HCT116 (cell line): ENCODE measurements around the gene ZNF804A. TPM values are rescaled to one million over a fixed set of nuclear protein-coding genes. Genes with fewer than 3 reads are reported as not detected.

Experiments
- ATAC-seq: fragments of 200-7000 bp; cut with Tn5 transposase; 2 replicates; pipeline ENCODE4 v1.9.1; 2020; ENCODE audit warnings: mild to moderate bottlenecking, moderate library complexity
- BruUV-seq: library from RNA; stranded (reverse); fragments of 400-500 nt; replicated peaks from 2 replicates; lab custom pipeline; 2021; lab: Mats Ljungman, UMichigan
- CTCF ChIA-PET: fragments of 300-600 bp; sonication (Branson Sonifier 250); formaldehyde crosslinking; loops from one replicate; lab custom pipeline; 2021; ENCODE audit warnings: antibody characterized with exemption; lab: Charles Lee
- POLR2A ChIA-PET: fragments of 300-600, 350-600 bp; sonication (Branson Sonifier 250); formaldehyde crosslinking; loops from one replicate; lab custom pipeline; 2021; ENCODE audit warnings: antibody characterized with exemption; lab: Charles Lee
- RAD21 ChIA-PET, 2 experiments: fragments of 300-600 bp; sonication (Branson Sonifier 250); formaldehyde crosslinking; loops; one replicate each; lab custom pipeline; 2023; ENCODE audit warnings: low total read pairs in 2 of 2; ENCODE audit not compliant: uncharacterized antibody in 2 of 2, unreplicated experiment in 2 of 2, low non-redundant PET in 1 of 2; lab: Charles Lee
- DNase-seq: peaks from one replicate; pipeline ENCODE4 v3.0.0-alpha.2; 2010; ENCODE audit warnings: low read depth, low spot score
- H2AFZ ChIP-seq: fragments of 200-600 bp; shearing (Covaris generic), sonication (generic); 2 replicates; pipeline ENCODE4 v1.6.1; 2017; ENCODE audit warnings: low read depth, mixed run types, mixed read lengths, antibody characterized with exemption, low read length; ENCODE audit not compliant: poor library complexity, severe bottlenecking
- H3K27ac ChIP-seq: 2 replicates; pipeline ENCODE4 v1.5.1; 2012; ENCODE audit warnings: low read depth, low read length
- H3K27me3 ChIP-seq: fragments of 200-600 bp; sonication (generic); 2 replicates; pipeline ENCODE4 v1.6.1; 2016; ENCODE audit warnings: mixed run types, low read length, mixed read lengths; ENCODE audit not compliant: insufficient read depth
- H3K36me3 ChIP-seq, 2 experiments: fragments of 200-500 bp in 1 of 2; fragments of 200-600 bp in 1 of 2; sonication (Bioruptor generic) in 1 of 2; sonication (generic) in 1 of 2; 2 replicates each; pipeline versions ENCODE4 v1.5.1 to v1.6.1; 2014 to 2016; ENCODE audit warnings: low read length in 2 of 2, inconsistent platforms in 1 of 2, mixed read lengths in 1 of 2, mixed run types in 1 of 2; ENCODE audit not compliant: insufficient read depth in 2 of 2, control insufficient read depth in 1 of 2
- H3K4me1 ChIP-seq, 2 experiments: fragments of 200-600 bp in 1 of 2; sonication (generic) in 1 of 2; 2 replicates each; pipeline versions ENCODE4 v1.5.1 to v1.6.1; 2012 to 2017; ENCODE audit warnings: low read length in 2 of 2, inconsistent platforms in 1 of 2, mild to moderate bottlenecking in 1 of 2, mixed read lengths in 1 of 2, mixed run types in 1 of 2, moderate library complexity in 1 of 2; ENCODE audit not compliant: insufficient read depth in 2 of 2, control insufficient read depth in 1 of 2
- H3K4me2 ChIP-seq: fragments of 200-600 bp; sonication (generic); 2 replicates; pipeline ENCODE4 v1.6.1; 2017; ENCODE audit warnings: mixed run types, low read length, mixed read lengths
- H3K4me3 ChIP-seq, 2 experiments: fragments of 200-600 bp in 1 of 2; sonication (generic) in 1 of 2; replicated peaks in 1 of 2; 2 replicates each; pipeline ENCODE4 v1.5.1; 2011 to 2016; ENCODE audit warnings: low read length in 2 of 2, control low read depth in 1 of 2, low read depth in 1 of 2, mild to moderate bottlenecking in 1 of 2, mixed read lengths in 1 of 2, mixed run types in 1 of 2
- H3K79me2 ChIP-seq: fragments of 200-600 bp; sonication (generic); 2 replicates; pipeline ENCODE4 v1.6.1; 2017; ENCODE audit warnings: mild to moderate bottlenecking, mixed run types, low read length, moderate library complexity, mixed read lengths; ENCODE audit not compliant: insufficient read depth
- H3K9ac ChIP-seq: fragments of 200-600 bp; sonication (generic); 2 replicates; pipeline ENCODE4 v1.6.1; 2016; ENCODE audit warnings: low read length, mixed read lengths
- H3K9me2 ChIP-seq: fragments of 200-600 bp; sonication (generic), shearing (Covaris generic); 2 replicates; pipeline ENCODE4 v1.6.1; 2017; ENCODE audit warnings: mixed run types, mild to moderate bottlenecking, moderate library complexity; ENCODE audit not compliant: insufficient read depth
- H3K9me3 ChIP-seq, 2 experiments: fragments of 200-500 bp in 1 of 2; fragments of 200-600 bp in 1 of 2; sonication (Bioruptor generic) in 1 of 2; sonication (generic) in 1 of 2; 2 replicates each; pipeline ENCODE4 v1.6.1; 2014 to 2017; ENCODE audit warnings: low read length in 2 of 2, mixed read lengths in 2 of 2, inconsistent platforms in 1 of 2, low read depth in 1 of 2, mild to moderate bottlenecking in 1 of 2, mixed run types in 1 of 2, moderate library complexity in 1 of 2; ENCODE audit not compliant: control insufficient read depth in 1 of 2, insufficient read depth in 1 of 2
- H4K20me1 ChIP-seq: fragments of 200-600 bp; sonication (generic), shearing (Covaris generic); 2 replicates; pipeline ENCODE4 v1.6.1; 2017; ENCODE audit warnings: mixed run types, mild to moderate bottlenecking, moderate library complexity; ENCODE audit not compliant: insufficient read depth
- CBX3 ChIP-seq: IDR thresholded peaks from 2 replicates; pipeline ENCODE4 v1.6.1; 2012; ENCODE audit warnings: low read depth
- CEBPB ChIP-seq: IDR thresholded peaks from 2 replicates; pipeline ENCODE4 v1.6.1; 2012; ENCODE audit warnings: low read depth
- EGR1 ChIP-seq: IDR thresholded peaks from 2 replicates; pipeline ENCODE4 v1.6.1; 2012; ENCODE audit warnings: low read depth
- ELF1 ChIP-seq: IDR thresholded peaks from 2 replicates; pipeline ENCODE4 v1.6.1; 2012; ENCODE audit warnings: low read depth, borderline replicate concordance
- EZH2 ChIP-seq: fragments of 200-600 bp; sonication (generic); IDR thresholded peaks from 2 replicates; pipeline ENCODE4 v1.6.1; 2017; ENCODE audit warnings: antibody characterized with exemption, mixed run types
- EZH2phosphoT487 ChIP-seq: fragments of 200-600 bp; IDR thresholded peaks from 2 replicates; pipeline ENCODE4 v1.6.1; 2018; ENCODE audit warnings: antibody characterized with exemption, borderline replicate concordance
- FOSL1 ChIP-seq: IDR thresholded peaks from 2 replicates; pipeline ENCODE4 v1.6.1; 2012; ENCODE audit warnings: low read depth
- JUND ChIP-seq: IDR thresholded peaks from 2 replicates; pipeline ENCODE4 v1.6.1; 2012
- POLR2A ChIP-seq: IDR thresholded peaks from 2 replicates; pipeline ENCODE4 v1.7.0; 2011; ENCODE audit warnings: borderline replicate concordance; ENCODE audit not compliant: insufficient read depth, insufficient read length; ENCODE audit errors: extremely low read depth
- POLR2AphosphoS5 ChIP-seq: IDR thresholded peaks from 2 replicates; pipeline ENCODE4 v1.6.1; 2011; ENCODE audit warnings: mild to moderate bottlenecking, low read depth, low read length, moderate library complexity
- RAD21 ChIP-seq: IDR thresholded peaks from 2 replicates; pipeline ENCODE4 v1.6.1; 2012; ENCODE audit warnings: low read depth, mild to moderate bottlenecking
- REST ChIP-seq: IDR thresholded peaks from 2 replicates; pipeline ENCODE4 v1.6.1; 2012; ENCODE audit warnings: low read depth
- SIN3A ChIP-seq: IDR thresholded peaks from 2 replicates; pipeline ENCODE4 v1.6.1; 2012; ENCODE audit warnings: low read depth
- SP1 ChIP-seq: IDR thresholded peaks from 2 replicates; pipeline ENCODE4 v1.6.1; 2012; ENCODE audit warnings: low read depth
- SRF ChIP-seq: IDR thresholded peaks from 2 replicates; pipeline ENCODE4 v1.6.1; 2012; ENCODE audit warnings: low read depth
- TCF7L2 ChIP-seq: IDR thresholded peaks from 2 replicates; pipeline ENCODE4 v1.7.0; 2011; ENCODE audit warnings: borderline replicate concordance, inconsistent platforms; ENCODE audit not compliant: insufficient read depth, insufficient read length; ENCODE audit errors: extremely low read depth
- YY1 ChIP-seq: IDR thresholded peaks from 2 replicates; pipeline ENCODE4 v1.6.1; 2011; ENCODE audit warnings: low read length, low read depth, moderate library complexity, mild to moderate bottlenecking; ENCODE audit not compliant: insufficient replicate concordance; ENCODE audit errors: extremely low read depth
- ZFX ChIP-seq: fragments of 450-650 bp; IDR thresholded peaks from 2 replicates; pipeline ENCODE4 v1.6.1; 2017
- ZNF274 ChIP-seq: fragments of 200-500 bp; sonication (Bioruptor generic); IDR thresholded peaks from 2 replicates; pipeline ENCODE4 v1.6.1; 2014; ENCODE audit warnings: mild to moderate bottlenecking, low read depth, low read length, inconsistent platforms
- intact Hi-C: fragments of 100-400 bp; cut with micrococcal nuclease; formaldehyde crosslinking; loops from 2 replicates; pipeline ENCODE4 v1.10.0; 2022
- total RNA-seq: library from RNA; stranded (reverse); gene quantifications from one replicate; pipeline ENCODE4 v1.2.1, GENCODE V29; 2021; ENCODE audit not compliant: unreplicated experiment
- TF ChIP-seq, protein P1 (sequence below): IDR thresholded peaks from 2 replicates; pipeline ENCODE4 v1.6.1; 2012
- TF ChIP-seq, protein P2 (sequence below): IDR thresholded peaks from 2 replicates; pipeline ENCODE4 v1.6.1; 2012

ZNF804A gene
- total RNA-seq, 1 experiment from 2014 or later, result 0.61 TPM

DNA sequence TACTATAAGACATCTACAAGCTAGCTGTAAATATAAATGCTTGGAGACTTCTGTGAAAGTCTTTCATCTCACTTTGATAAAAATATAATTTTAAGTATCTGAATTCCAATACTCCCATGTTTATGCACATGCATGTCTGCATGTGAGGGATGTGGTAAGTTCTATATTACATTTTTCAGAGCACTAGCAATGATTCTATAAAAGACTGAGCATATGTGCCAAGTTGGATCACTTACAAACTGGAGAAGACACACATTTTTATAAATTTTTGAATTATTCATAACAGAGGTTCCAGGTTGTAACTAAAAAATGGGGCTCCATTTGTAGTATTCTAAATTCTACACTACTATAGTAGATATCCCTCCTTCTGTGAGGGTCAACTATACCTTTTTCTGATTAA is 26.0 kb downstream of the ZNF804A start:
- intact Hi-C loops, result no loop called here
- ATAC-seq (no peak), DNase-seq (no peak)
- no peak overlapping the region for H3K4me2 ChIP-seq
- no peak overlapping the region for H3K9ac ChIP-seq
- H3K4me1 ChIP-seq, result no peaks in the 10 kb centered on the region
- ChIA-PET CTCF (no interaction called here), POLR2A (no interaction called here), RAD21 (no interaction called here)
- H3K36me3 ChIP-seq, result no peaks in the 10 kb centered on the region
- TF ChIP-seq SIN3A (no peak), POLR2A (no peak), JUND (no peak)
- TF ChIP-seq, protein P1, sequence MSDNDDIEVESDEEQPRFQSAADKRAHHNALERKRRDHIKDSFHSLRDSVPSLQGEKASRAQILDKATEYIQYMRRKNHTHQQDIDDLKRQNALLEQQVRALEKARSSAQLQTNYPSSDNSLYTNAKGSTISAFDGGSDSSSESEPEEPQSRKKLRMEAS, result no peak
- H3K9me3 ChIP-seq, result no peaks in the 10 kb centered on the region
- H3K27me3 ChIP-seq, result no peaks in the 10 kb centered on the region
- H4K20me1 ChIP-seq, result no peaks in the 10 kb centered on the region
- H2AFZ ChIP-seq, result no peak overlapping the region
- no peaks in the 10 kb centered on the region; the same call in 1 of the 2 replicates for H3K9me2 ChIP-seq
- H3K4me3 ChIP-seq, result no peak overlapping the region
- no TSS peak for BruUV-seq
- no peak overlapping the region for H3K27ac ChIP-seq
- H3K79me2 ChIP-seq, result no peaks in the 10 kb centered on the region; the same call in 1 of the 2 replicates

GRCh38 chr2:184628051-184628450 is 29.7 kb downstream of the ZNF804A start:
- DNase-seq, result no peak
- TF ChIP-seq EZH2 (no peak), ELF1 (no peak), ZNF274 (no peak), SRF (no peak), POLR2AphosphoS5 (no peak), RAD21 (no peak), REST (no peak), EZH2phosphoT487 (no peak), CEBPB (no peak), JUND (no peak), SIN3A (no peak), FOSL1 (no peak), ZFX (no peak), EGR1 (no peak), TCF7L2 (no peak), SP1 (no peak), CBX3 (no peak), YY1 (no peak)
- TF ChIP-seq, protein P2, sequence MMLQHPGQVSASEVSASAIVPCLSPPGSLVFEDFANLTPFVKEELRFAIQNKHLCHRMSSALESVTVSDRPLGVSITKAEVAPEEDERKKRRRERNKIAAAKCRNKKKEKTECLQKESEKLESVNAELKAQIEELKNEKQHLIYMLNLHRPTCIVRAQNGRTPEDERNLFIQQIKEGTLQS, result no peak
- TF ChIP-seq, protein P1, result no peak
- POLR2A ChIA-PET, result no interaction called here
- RAD21 ChIA-PET, result no interaction called here
- no peak overlapping the region for H3K9ac ChIP-seq
- H3K9me2 ChIP-seq, result no peaks in the 10 kb centered on the region
- no peak overlapping the region for H3K27ac ChIP-seq
- H3K4me2 ChIP-seq, result no peak overlapping the region
- H3K36me3 ChIP-seq, result no peaks in the 10 kb centered on the region
- intact Hi-C loops, result no loop called here
- no peaks in the 10 kb centered on the region for H3K4me1 ChIP-seq
- ATAC-seq, result no peak
- BruUV-seq, result no TSS peak
- no peak overlapping the region for H2AFZ ChIP-seq
- no peaks in the 10 kb centered on the region for H4K20me1 ChIP-seq
- no peaks in the 10 kb centered on the region for H3K9me3 ChIP-seq
- no peak overlapping the region for H3K4me3 ChIP-seq
- H3K79me2 ChIP-seq, result no peaks in the 10 kb centered on the region
- CTCF ChIA-PET, result no interaction called here
- no peaks in the 10 kb centered on the region for H3K27me3 ChIP-seq
